ENCODE measurements around the gene RTTN. TPM values are rescaled to one million over a fixed set of nuclear protein-coding genes. Genes with fewer than 3 reads are reported as not detected.

RTTN gene
- total RNA-seq, 2 donors from 2014 or later: 22.3 to 35.4 TPM

DNA sequence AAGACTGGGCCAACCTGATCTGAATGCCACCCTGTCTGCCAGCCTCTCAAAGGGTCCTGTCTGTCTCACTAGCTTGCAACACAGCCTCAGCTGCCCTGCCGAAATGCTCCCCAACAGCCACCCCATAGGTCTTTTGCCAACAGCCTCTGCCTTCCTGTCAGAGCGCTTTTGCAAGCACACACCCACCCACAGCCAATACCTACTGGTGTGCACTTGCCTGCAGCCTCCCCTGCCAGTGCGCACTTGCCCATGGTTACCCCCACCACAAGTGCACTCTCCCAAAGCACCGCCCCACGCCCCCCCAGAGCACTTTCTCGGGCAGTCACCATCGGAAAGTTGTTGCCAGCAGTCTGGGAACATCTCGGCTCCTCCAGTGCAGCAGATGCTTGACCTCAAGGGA is 48.6 kb downstream of the RTTN start:
- Histone ChIP-seq H3K9ac (ENCODE audit: extremely low read depth, low read length, poor library complexity, severe bottlenecking) (no peak overlapping the region), H3K27ac (ENCODE audit: low read depth, low read length) (no peak overlapping the region), H3K9me3 (ENCODE audit: control insufficient read depth, low read length) (no peaks in the 10 kb centered on the region), H3K4me3 (ENCODE audit: low read length) (no peak overlapping the region), H3K36me3 (ENCODE audit: control insufficient read depth, insufficient read depth, low read length) (peaks cover 9% of the 10 kb centered on the region), H3K4me1 (ENCODE audit: control insufficient read depth, insufficient read depth, low read length) (no peaks in the 10 kb centered on the region), H3K27me3 (ENCODE audit: control insufficient read depth, insufficient read depth, low read length, poor library complexity, severe bottlenecking) (no peaks in the 10 kb centered on the region)
- H3K4me1 Mint-ChIP-seq: peaks cover under 1% of the 10 kb centered on the region
- H3K27ac Mint-ChIP-seq: no peak overlapping the region
- DNase-seq: no peak
- 91 to 95% methylated on average over 4 to 8 of the region's 8 CpGs for WGBS, 2 experiments (ENCODE audit: insufficient coverage in 1 of 2, insufficient read length in 1 of 2)
- peaks cover 64% of the 10 kb centered on the region for H3K36me3 Mint-ChIP-seq (ENCODE audit: low read depth)
- H3K27me3 Mint-ChIP-seq (ENCODE audit: insufficient read depth): no peaks in the 10 kb centered on the region
- TF ChIP-seq, protein P1, sequence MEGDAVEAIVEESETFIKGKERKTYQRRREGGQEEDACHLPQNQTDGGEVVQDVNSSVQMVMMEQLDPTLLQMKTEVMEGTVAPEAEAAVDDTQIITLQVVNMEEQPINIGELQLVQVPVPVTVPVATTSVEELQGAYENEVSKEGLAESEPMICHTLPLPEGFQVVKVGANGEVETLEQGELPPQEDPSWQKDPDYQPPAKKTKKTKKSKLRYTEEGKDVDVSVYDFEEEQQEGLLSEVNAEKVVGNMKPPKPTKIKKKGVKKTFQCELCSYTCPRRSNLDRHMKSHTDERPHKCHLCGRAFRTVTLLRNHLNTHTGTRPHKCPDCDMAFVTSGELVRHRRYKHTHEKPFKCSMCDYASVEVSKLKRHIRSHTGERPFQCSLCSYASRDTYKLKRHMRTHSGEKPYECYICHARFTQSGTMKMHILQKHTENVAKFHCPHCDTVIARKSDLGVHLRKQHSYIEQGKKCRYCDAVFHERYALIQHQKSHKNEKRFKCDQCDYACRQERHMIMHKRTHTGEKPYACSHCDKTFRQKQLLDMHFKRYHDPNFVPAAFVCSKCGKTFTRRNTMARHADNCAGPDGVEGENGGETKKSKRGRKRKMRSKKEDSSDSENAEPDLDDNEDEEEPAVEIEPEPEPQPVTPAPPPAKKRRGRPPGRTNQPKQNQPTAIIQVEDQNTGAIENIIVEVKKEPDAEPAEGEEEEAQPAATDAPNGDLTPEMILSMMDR (conservative IDR thresholded peaks at IDR 0.05): no peak
- no peak overlapping the region for H3K4me3 Mint-ChIP-seq
- H3K9me3 Mint-ChIP-seq: peaks cover 16% of the 10 kb centered on the region

DNA sequence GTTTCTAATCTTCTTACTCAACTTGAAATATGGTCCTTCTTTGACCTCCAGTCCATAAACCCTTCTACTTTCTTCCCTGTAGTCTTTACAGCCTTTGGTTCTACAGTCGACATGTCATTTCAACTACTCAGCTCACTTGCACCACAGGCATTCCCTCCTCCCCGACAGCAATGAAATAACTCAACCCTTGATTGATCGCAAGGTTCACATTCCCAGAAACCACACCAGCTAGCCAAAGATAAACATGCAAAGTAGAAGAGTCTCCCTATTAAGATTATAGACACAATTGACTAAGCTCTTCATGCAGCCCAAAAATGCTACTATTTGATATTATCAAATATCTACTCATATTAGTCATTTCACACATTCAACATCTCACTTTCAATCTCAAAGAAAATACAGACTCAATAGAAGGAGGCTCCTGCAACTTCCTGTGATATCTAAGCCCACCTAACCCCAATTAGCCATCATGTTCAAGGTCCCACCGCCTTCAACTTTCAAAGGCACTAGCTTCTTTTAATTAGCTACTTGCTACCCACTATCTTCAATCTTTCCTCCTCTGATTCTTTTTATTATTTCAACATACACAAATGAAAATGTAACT is 50.8 kb downstream of the RTTN start:
- Histone ChIP-seq H3K9ac (ENCODE audit: extremely low read depth, low read length, poor library complexity, severe bottlenecking) (no peak overlapping the region), H3K4me3 (ENCODE audit: low read length) (no peak overlapping the region), H3K27me3 (ENCODE audit: control insufficient read depth, insufficient read depth, low read length, poor library complexity, severe bottlenecking) (no peaks in the 10 kb centered on the region), H3K9me3 (ENCODE audit: control insufficient read depth, low read length) (no peaks in the 10 kb centered on the region), H3K4me1 (ENCODE audit: control insufficient read depth, insufficient read depth, low read length) (no peaks in the 10 kb centered on the region), H3K27ac (ENCODE audit: low read depth, low read length) (no peak overlapping the region), H3K36me3 (ENCODE audit: control insufficient read depth, insufficient read depth, low read length) (peaks cover 4% of the 10 kb centered on the region)
- Mint-ChIP-seq H3K27me3 (ENCODE audit: insufficient read depth) (no peaks in the 10 kb centered on the region), H3K9me3 (peaks cover 16% of the 10 kb centered on the region), H3K36me3 (ENCODE audit: low read depth) (peaks cover 46% of the 10 kb centered on the region), H3K27ac (no peak overlapping the region), H3K4me1 (peaks cover 6% of the 10 kb centered on the region), H3K4me3 (no peak overlapping the region)
- DNase-seq: no peak
- WGBS, 2 experiments (ENCODE audit: insufficient coverage in 1 of 2, insufficient read length in 1 of 2): 73% methylated on average over 4 of the region's 4 CpGs; no CpG with 5 or more reads in 1 of the 2 experiments
- TF ChIP-seq, protein P1 (conservative IDR thresholded peaks at IDR 0.05): no peak

DNA sequence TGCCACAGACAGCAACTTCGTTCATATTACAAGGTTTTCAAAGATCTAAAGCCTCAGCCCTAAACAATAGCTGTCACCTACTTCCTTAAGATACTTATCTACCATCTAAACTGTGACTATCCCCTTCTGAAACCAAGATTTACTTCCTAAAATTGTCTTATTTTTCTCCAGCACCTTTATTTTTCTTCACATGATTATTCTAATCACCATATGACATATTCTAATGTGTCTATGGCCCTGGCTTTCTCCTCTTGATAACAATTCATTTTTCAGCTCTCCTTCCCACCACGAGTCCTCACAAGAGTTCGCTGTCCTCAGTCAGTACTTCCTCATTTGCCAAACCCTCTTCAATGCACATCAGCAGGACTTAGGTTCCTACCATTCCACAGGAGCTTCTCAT is 53.9 kb downstream of the RTTN start:
- Mint-ChIP-seq H3K27me3 (ENCODE audit: insufficient read depth) (no peaks in the 10 kb centered on the region), H3K9me3 (peaks cover 12% of the 10 kb centered on the region), H3K4me1 (peaks cover 6% of the 10 kb centered on the region), H3K4me3 (no peak overlapping the region), H3K27ac (no peak overlapping the region), H3K36me3 (ENCODE audit: low read depth) (peaks cover 21% of the 10 kb centered on the region)
- TF ChIP-seq, protein P1 (conservative IDR thresholded peaks at IDR 0.05): no peak
- no peaks in the 10 kb centered on the region for H3K9me3 ChIP-seq (ENCODE audit: control insufficient read depth, low read length)
- H3K4me3 ChIP-seq (ENCODE audit: low read length): no peak overlapping the region
- no peak for DNase-seq
- no peaks in the 10 kb centered on the region for H3K27me3 ChIP-seq (ENCODE audit: control insufficient read depth, insufficient read depth, low read length, poor library complexity, severe bottlenecking)
- no peak overlapping the region for H3K27ac ChIP-seq (ENCODE audit: low read depth, low read length)
- no peaks in the 10 kb centered on the region for H3K4me1 ChIP-seq (ENCODE audit: control insufficient read depth, insufficient read depth, low read length)
- peaks cover 4% of the 10 kb centered on the region for H3K36me3 ChIP-seq (ENCODE audit: control insufficient read depth, insufficient read depth, low read length)
- WGBS, 2 experiments (ENCODE audit: insufficient coverage in 1 of 2, insufficient read length in 1 of 2): 92 to 93% methylated on average over 3 of the region's 3 CpGs
- no peak overlapping the region for H3K9ac ChIP-seq (ENCODE audit: extremely low read depth, low read length, poor library complexity, severe bottlenecking)
